Measurements from ENCODE around the gene CLCA4. TPM values are rescaled to one million over a fixed set of nuclear protein-coding genes. Genes with fewer than 3 reads are reported as not detected.

CLCA4 gene
- polyA plus RNA-seq, 1 donor = 0.04 TPM

GRCh38 chr1:86530211-86530845 is 16.6 kb upstream of the CLCA4 start:
- no CpG with 5 or more reads among the region's 3 CpGs for WGBS (ENCODE audit: insufficient coverage, low lambda C conversion rate)
- Histone ChIP-seq H3K4me3 (ENCODE audit: low read length) (no peak overlapping the region), H3K27me3 (ENCODE audit: control insufficient read depth, insufficient read depth, low read length) (no peaks in the 10 kb centered on the region), H3K9me3 (ENCODE audit: control insufficient read depth, low read depth, low read length) (no peaks in the 10 kb centered on the region), H3K36me3 (ENCODE audit: control insufficient read depth, insufficient read depth, low read length) (no peaks in the 10 kb centered on the region), H3K4me1 (ENCODE audit: control insufficient read depth, insufficient read depth, low read length) (peaks cover 5% of the 10 kb centered on the region), H3K27ac (ENCODE audit: low read length) (no peak overlapping the region)
- no peak for DNase-seq

- Histone ChIP-seq H3K4me1 (ENCODE audit: control insufficient read depth, insufficient read depth, low read length) (no peaks in the 10 kb centered on the region), H3K36me3 (ENCODE audit: control insufficient read depth, insufficient read depth, low read length) (no peaks in the 10 kb centered on the region), H3K9me3 (ENCODE audit: control insufficient read depth, low read depth, low read length) (no peaks in the 10 kb centered on the region), H3K27ac (ENCODE audit: low read length) (no peak overlapping the region), H3K27me3 (ENCODE audit: control insufficient read depth, insufficient read depth, low read length) (no peaks in the 10 kb centered on the region), H3K4me3 (ENCODE audit: low read length) (no peak overlapping the region)
- WGBS (ENCODE audit: insufficient coverage, low lambda C conversion rate) = 80% methylated on average over 2 of the region's 4 CpGs
- DNase-seq = peak in 1 of 2 donors; percentile 27
These were observed 8.8 kb upstream of the CLCA4 start for GRCh38 chr1:86537928-86538695.

DNA sequence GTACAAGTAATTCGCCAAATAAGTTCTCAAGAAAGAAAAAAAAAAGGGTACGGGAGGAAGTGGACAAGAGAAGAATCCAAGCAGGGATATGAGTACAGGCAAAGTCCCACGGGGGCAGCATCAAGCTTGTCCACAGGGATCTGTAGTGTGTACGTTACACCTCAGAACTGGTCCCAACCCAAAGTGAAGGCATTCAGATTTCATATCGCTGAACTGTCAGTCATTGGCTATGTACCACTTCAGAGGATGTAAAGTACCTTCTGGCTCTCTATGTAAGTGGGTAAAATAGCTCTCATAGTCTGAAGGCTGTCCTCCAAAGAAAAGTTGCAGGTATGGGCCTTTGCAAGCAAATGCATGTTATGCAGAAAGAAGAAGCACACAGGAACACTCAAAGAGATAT is 8.1 kb upstream of the CLCA4 start:
- WGBS (ENCODE audit: insufficient coverage, low lambda C conversion rate) = 95% methylated on average over 2 of the region's 5 CpGs
- Histone ChIP-seq H3K4me1 (ENCODE audit: control insufficient read depth, insufficient read depth, low read length) (no peaks in the 10 kb centered on the region), H3K36me3 (ENCODE audit: control insufficient read depth, insufficient read depth, low read length) (no peaks in the 10 kb centered on the region), H3K4me3 (ENCODE audit: low read length) (no peak overlapping the region), H3K27ac (ENCODE audit: low read length) (no peak overlapping the region), H3K27me3 (ENCODE audit: control insufficient read depth, insufficient read depth, low read length) (no peaks in the 10 kb centered on the region), H3K9me3 (ENCODE audit: control insufficient read depth, low read depth, low read length) (no peaks in the 10 kb centered on the region)
- no peak for DNase-seq

GRCh38 chr1:86541859-86542258 is 5.0 kb upstream of the CLCA4 start:
- H3K27me3 ChIP-seq (ENCODE audit: control insufficient read depth, insufficient read depth, low read length) = no peaks in the 10 kb centered on the region
- WGBS (ENCODE audit: insufficient coverage, low lambda C conversion rate) = no CpG with 5 or more reads among the region's 2 CpGs
- no peaks in the 10 kb centered on the region for H3K36me3 ChIP-seq (ENCODE audit: control insufficient read depth, insufficient read depth, low read length)
- no peaks in the 10 kb centered on the region for H3K9me3 ChIP-seq (ENCODE audit: control insufficient read depth, low read depth, low read length)
- H3K27ac ChIP-seq (ENCODE audit: low read length) = no peak overlapping the region
- no peak overlapping the region for H3K4me3 ChIP-seq (ENCODE audit: low read length)
- DNase-seq = no peak
- H3K4me1 ChIP-seq (ENCODE audit: control insufficient read depth, insufficient read depth, low read length) = no peaks in the 10 kb centered on the region

DNA sequence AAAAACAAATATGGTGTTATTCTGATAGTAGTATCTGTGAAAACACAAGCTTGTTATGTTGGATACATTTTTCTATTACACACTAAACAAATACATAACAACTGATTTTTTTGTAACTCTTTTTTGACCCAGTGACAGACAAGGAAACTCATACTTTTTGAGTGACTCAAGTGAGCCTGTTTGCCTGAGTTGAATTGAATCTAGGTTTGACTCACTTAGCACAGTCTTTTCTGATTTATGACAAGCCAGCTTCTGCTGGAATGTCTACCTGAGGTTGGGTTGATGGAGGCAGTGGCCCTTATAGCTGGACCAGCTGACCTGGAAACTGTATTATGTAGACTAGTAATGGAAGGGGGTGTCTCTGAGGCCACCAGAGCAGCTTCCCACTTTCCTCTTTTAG is 4.2 kb upstream of the CLCA4 start:
- Histone ChIP-seq H3K9me3 (ENCODE audit: control insufficient read depth, low read depth, low read length) (no peaks in the 10 kb centered on the region), H3K4me1 (ENCODE audit: control insufficient read depth, insufficient read depth, low read length) (no peaks in the 10 kb centered on the region), H3K36me3 (ENCODE audit: control insufficient read depth, insufficient read depth, low read length) (no peaks in the 10 kb centered on the region), H3K27ac (ENCODE audit: low read length) (no peak overlapping the region), H3K4me3 (ENCODE audit: low read length) (no peak overlapping the region), H3K27me3 (ENCODE audit: control insufficient read depth, insufficient read depth, low read length) (no peaks in the 10 kb centered on the region)
- no peak for DNase-seq

GRCh38 chr1:86548839-86549238 is 2.0 kb downstream of the CLCA4 start:
- H3K27ac ChIP-seq (ENCODE audit: low read length) = peak overlapping the region; percentile 62
- H3K27me3 ChIP-seq (ENCODE audit: control insufficient read depth, insufficient read depth, low read length) = no peaks in the 10 kb centered on the region
- no peak overlapping the region for H3K4me3 ChIP-seq (ENCODE audit: low read length)
- no peaks in the 10 kb centered on the region for H3K36me3 ChIP-seq (ENCODE audit: control insufficient read depth, insufficient read depth, low read length)
- peaks cover 11% of the 10 kb centered on the region for H3K4me1 ChIP-seq (ENCODE audit: control insufficient read depth, insufficient read depth, low read length)
- peak; percentile 21 to 82 for DNase-seq
- peaks cover 13% of the 10 kb centered on the region for H3K9me3 ChIP-seq (ENCODE audit: control insufficient read depth, low read depth, low read length)

GRCh38 chr1:86551305-86551704 is 4.4 kb downstream of the CLCA4 start:
- Histone ChIP-seq H3K27me3 (ENCODE audit: control insufficient read depth, insufficient read depth, low read length) (no peaks in the 10 kb centered on the region), H3K36me3 (ENCODE audit: control insufficient read depth, insufficient read depth, low read length) (no peaks in the 10 kb centered on the region), H3K9me3 (ENCODE audit: control insufficient read depth, low read depth, low read length) (peaks cover 13% of the 10 kb centered on the region), H3K4me3 (ENCODE audit: low read length) (no peak overlapping the region), H3K4me1 (ENCODE audit: control insufficient read depth, insufficient read depth, low read length) (peaks cover 11% of the 10 kb centered on the region), H3K27ac (ENCODE audit: low read length) (no peak overlapping the region)
- no peak for DNase-seq
- WGBS (ENCODE audit: insufficient coverage, low lambda C conversion rate) = no CpG with 5 or more reads among the region's 3 CpGs

DNA sequence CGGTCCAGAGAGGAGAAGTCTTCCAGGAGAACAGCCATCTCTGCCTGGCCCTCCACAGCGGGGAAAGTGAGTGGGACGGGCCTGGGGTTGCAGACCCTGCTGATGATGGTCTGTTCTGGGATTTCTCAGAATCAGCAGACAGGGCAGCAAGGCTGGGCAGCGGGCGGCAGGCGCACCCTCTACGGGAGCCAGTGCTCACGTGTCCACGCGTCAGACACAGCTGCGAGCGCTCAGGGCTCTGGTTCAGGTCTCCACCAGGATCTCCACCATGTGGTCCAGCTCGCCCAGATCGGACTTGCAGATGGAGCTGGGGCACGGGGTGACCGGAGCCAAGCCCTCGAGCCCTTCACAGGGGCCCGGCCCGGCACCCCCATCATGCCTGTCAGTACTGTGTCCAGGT is 5.5 kb downstream of the CLCA4 start:
- Histone ChIP-seq H3K36me3 (ENCODE audit: control insufficient read depth, insufficient read depth, low read length) (no peaks in the 10 kb centered on the region), H3K9me3 (ENCODE audit: control insufficient read depth, low read depth, low read length) (peaks cover 13% of the 10 kb centered on the region), H3K27me3 (ENCODE audit: control insufficient read depth, insufficient read depth, low read length) (no peaks in the 10 kb centered on the region), H3K4me3 (ENCODE audit: low read length) (no peak overlapping the region), H3K4me1 (ENCODE audit: control insufficient read depth, insufficient read depth, low read length) (peaks cover 11% of the 10 kb centered on the region), H3K27ac (ENCODE audit: low read length) (no peak overlapping the region)
- no CpG with 5 or more reads among the region's 19 CpGs for WGBS (ENCODE audit: insufficient coverage, low lambda C conversion rate)
- no peak for DNase-seq

GRCh38 chr1:86557739-86558138 is 10.9 kb downstream of the CLCA4 start:
- H3K4me1 ChIP-seq (ENCODE audit: control insufficient read depth, insufficient read depth, low read length) = no peaks in the 10 kb centered on the region
- WGBS (ENCODE audit: insufficient coverage, low lambda C conversion rate) = 83% methylated on average over 1 of the region's 2 CpGs

DNA sequence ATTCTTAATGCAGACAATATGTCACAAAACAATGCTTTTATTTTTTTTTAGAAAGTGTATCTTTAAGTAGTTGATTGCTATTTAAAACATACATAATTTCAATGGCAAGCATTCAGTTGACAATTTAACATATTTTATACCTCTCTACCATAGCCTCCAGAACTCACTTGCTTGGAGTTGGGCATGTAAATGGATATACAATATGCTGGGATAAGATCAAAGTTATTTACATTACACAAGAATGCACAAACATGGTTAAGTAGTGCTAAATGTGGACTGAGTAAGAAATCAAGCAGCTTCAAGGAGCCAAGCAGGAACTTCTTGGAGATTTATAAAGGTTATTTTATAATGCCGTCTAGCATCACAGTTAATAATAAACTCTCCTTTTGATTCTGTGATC is 17.0 kb downstream of the CLCA4 start:
- no peak for DNase-seq
- no peaks in the 10 kb centered on the region for H3K9me3 ChIP-seq (ENCODE audit: control insufficient read depth, low read depth, low read length)
- no peaks in the 10 kb centered on the region for H3K27me3 ChIP-seq (ENCODE audit: control insufficient read depth, insufficient read depth, low read length)
- no CpG with 5 or more reads among the region's 1 CpG for WGBS (ENCODE audit: insufficient coverage, low lambda C conversion rate)
- no peak overlapping the region for H3K4me3 ChIP-seq (ENCODE audit: low read length)
- peaks cover 3% of the 10 kb centered on the region for H3K4me1 ChIP-seq (ENCODE audit: control insufficient read depth, insufficient read depth, low read length)
- H3K27ac ChIP-seq (ENCODE audit: low read length) = no peak overlapping the region
- no peaks in the 10 kb centered on the region for H3K36me3 ChIP-seq (ENCODE audit: control insufficient read depth, insufficient read depth, low read length)

More at GRCh38 chr1:86557739-86558138, 10.9 kb downstream of the CLCA4 start:
- no peaks in the 10 kb centered on the region for H3K36me3 ChIP-seq (ENCODE audit: control insufficient read depth, insufficient read depth, low read length)
- H3K4me3 ChIP-seq (ENCODE audit: low read length) = no peak overlapping the region
- no peaks in the 10 kb centered on the region for H3K27me3 ChIP-seq (ENCODE audit: control insufficient read depth, insufficient read depth, low read length)
- no peak overlapping the region for H3K27ac ChIP-seq (ENCODE audit: low read length)
- H3K9me3 ChIP-seq (ENCODE audit: control insufficient read depth, low read depth, low read length) = peaks cover 8% of the 10 kb centered on the region
- DNase-seq = no peak

GRCh38 chr1:86567341-86567740 is 20.5 kb downstream of the CLCA4 start:
- no peak for DNase-seq
- H3K27ac ChIP-seq (ENCODE audit: low read length) = peak overlapping the region; percentile 48
- H3K36me3 ChIP-seq (ENCODE audit: control insufficient read depth, insufficient read depth, low read length) = no peaks in the 10 kb centered on the region
- WGBS (ENCODE audit: insufficient coverage, low lambda C conversion rate) = 81% methylated on average over 3 of the region's 3 CpGs
- H3K27me3 ChIP-seq (ENCODE audit: control insufficient read depth, insufficient read depth, low read length) = no peaks in the 10 kb centered on the region
- no peaks in the 10 kb centered on the region for H3K9me3 ChIP-seq (ENCODE audit: control insufficient read depth, low read depth, low read length)
- peaks cover 3% of the 10 kb centered on the region for H3K4me1 ChIP-seq (ENCODE audit: control insufficient read depth, insufficient read depth, low read length)
- no peak overlapping the region for H3K4me3 ChIP-seq (ENCODE audit: low read length)

All from large intestine (tissue), 3 donors.